Panc1 (cell line): Measurements from ENCODE around the gene TSKU.
A peak's percentile ranks its signal among the peaks of the same experiment; 100 is the strongest.
"Not testable (repeated sequence)": the region's sequence is repeated elsewhere in the genome, so short reads cannot be mapped to it uniquely, and the experiment has no call there.

Source experiments
- CTCF ChIP-seq: fragments of 450-650 bp; IDR thresholded peaks from 2 replicates; pipeline ENCODE4 v1.5.1; 2017; ENCODE audit warnings: mild to moderate bottlenecking
- REST ChIP-seq, 2 experiments: IDR thresholded peaks; 2 replicates each; pipeline ENCODE4 v1.6.1; 2011 to 2012; ENCODE audit warnings: low read depth in 2 of 2, control low read depth in 1 of 2, low read length in 1 of 2, mild to moderate bottlenecking in 1 of 2, moderate library complexity in 1 of 2; ENCODE audit not compliant: insufficient read depth in 1 of 2
- SIN3A ChIP-seq: IDR thresholded peaks from 2 replicates; pipeline ENCODE4 v1.6.1; 2012; ENCODE audit warnings: low read depth, mild to moderate bottlenecking, low read length, moderate library complexity, borderline replicate concordance; ENCODE audit not compliant: insufficient read depth
- TCF7L2 ChIP-seq: IDR thresholded peaks from 2 replicates; pipeline ENCODE4 v1.6.1; 2011; ENCODE audit warnings: mild to moderate bottlenecking, low read depth, low read length, inconsistent platforms

- peak; percentile 81 for TF ChIP-seq CTCF
- not testable (repeated sequence) for TF ChIP-seq REST (IDR thresholded peaks at IDR 0.05; ENCODE audit: insufficient read depth in 1 of 2, low read depth in 2 of 2, low read length in 1 of 2); TCF7L2; SIN3A
These were observed 49.2 kb upstream of the TSKU start for GRCh38 chr11:76733906-76734305.
